Measurements from ENCODE around the gene NAPG.

- TF ChIP-seq POLR2A (IDR thresholded peaks at IDR 0.05; ENCODE audit: borderline replicate concordance, extremely low read depth, insufficient read depth, insufficient read length) (no peak), SIN3A (IDR thresholded peaks at IDR 0.05; ENCODE audit: low read depth) (no peak)
- TF ChIP-seq, protein P1, sequence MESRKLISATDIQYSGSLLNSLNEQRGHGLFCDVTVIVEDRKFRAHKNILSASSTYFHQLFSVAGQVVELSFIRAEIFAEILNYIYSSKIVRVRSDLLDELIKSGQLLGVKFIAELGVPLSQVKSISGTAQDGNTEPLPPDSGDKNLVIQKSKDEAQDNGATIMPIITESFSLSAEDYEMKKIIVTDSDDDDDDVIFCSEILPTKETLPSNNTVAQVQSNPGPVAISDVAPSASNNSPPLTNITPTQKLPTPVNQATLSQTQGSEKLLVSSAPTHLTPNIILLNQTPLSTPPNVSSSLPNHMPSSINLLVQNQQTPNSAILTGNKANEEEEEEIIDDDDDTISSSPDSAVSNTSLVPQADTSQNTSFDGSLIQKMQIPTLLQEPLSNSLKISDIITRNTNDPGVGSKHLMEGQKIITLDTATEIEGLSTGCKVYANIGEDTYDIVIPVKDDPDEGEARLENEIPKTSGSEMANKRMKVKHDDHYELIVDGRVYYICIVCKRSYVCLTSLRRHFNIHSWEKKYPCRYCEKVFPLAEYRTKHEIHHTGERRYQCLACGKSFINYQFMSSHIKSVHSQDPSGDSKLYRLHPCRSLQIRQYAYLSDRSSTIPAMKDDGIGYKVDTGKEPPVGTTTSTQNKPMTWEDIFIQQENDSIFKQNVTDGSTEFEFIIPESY (IDR thresholded peaks at IDR 0.05; ENCODE audit: extremely low read depth, insufficient replicate concordance, low read length): no peak
- TF ChIP-seq, protein P2, sequence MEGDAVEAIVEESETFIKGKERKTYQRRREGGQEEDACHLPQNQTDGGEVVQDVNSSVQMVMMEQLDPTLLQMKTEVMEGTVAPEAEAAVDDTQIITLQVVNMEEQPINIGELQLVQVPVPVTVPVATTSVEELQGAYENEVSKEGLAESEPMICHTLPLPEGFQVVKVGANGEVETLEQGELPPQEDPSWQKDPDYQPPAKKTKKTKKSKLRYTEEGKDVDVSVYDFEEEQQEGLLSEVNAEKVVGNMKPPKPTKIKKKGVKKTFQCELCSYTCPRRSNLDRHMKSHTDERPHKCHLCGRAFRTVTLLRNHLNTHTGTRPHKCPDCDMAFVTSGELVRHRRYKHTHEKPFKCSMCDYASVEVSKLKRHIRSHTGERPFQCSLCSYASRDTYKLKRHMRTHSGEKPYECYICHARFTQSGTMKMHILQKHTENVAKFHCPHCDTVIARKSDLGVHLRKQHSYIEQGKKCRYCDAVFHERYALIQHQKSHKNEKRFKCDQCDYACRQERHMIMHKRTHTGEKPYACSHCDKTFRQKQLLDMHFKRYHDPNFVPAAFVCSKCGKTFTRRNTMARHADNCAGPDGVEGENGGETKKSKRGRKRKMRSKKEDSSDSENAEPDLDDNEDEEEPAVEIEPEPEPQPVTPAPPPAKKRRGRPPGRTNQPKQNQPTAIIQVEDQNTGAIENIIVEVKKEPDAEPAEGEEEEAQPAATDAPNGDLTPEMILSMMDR (IDR thresholded peaks at IDR 0.05 in 2 of 3, conservative IDR thresholded peaks at IDR 0.05 in 1 of 3; ENCODE audit: borderline replicate concordance in 1 of 3, insufficient read depth in 1 of 3, low read depth in 2 of 3, low read length in 2 of 3): no peak
These were observed 37.8 kb upstream of the NAPG start for GRCh38 chr18:10488017-10488416.

All from HCT116 (cell line).